ENCODE results near the gene RPL3. TPM values are rescaled to one million over a fixed set of nuclear protein-coding genes. Genes with fewer than 3 reads are reported as not detected.
"Not testable (repeated sequence)": the region's sequence is repeated elsewhere in the genome, so short reads cannot be mapped to it uniquely, and the experiment has no call there.

Gene RPL3
- total RNA-seq, 6 experiments from 2014 or later, result 1,444 to 1,605 (median 1,488) TPM

- Mint-ChIP-seq H3K9me3 (no peaks in the 10 kb centered on the region), H3K4me1 (ENCODE audit: low read depth) (peaks cover 27% of the 10 kb centered on the region), H3K27me3 (ENCODE audit: insufficient read depth) (peaks cover 2% of the 10 kb centered on the region), H3K4me3 (no peak overlapping the region), H3K36me3 (ENCODE audit: low read depth) (no peaks in the 10 kb centered on the region), H3K27ac (no peak overlapping the region)
- TF ChIP-seq CTCF (IDR thresholded peaks at IDR 0.05), result no peak
- no peak for DNase-seq
Observed at GRCh38 chr22:39327995-39328754, 8.8 kb upstream of the RPL3 start.

GRCh38 chr22:39325392-39325932 is 6.0 kb upstream of the RPL3 start:
- TF ChIP-seq CTCF (IDR thresholded peaks at IDR 0.05), result no peak
- peaks cover 17% of the 10 kb centered on the region for H3K4me1 Mint-ChIP-seq (ENCODE audit: low read depth)
- H3K9me3 Mint-ChIP-seq, result no peaks in the 10 kb centered on the region
- H3K27me3 Mint-ChIP-seq (ENCODE audit: insufficient read depth), result peaks cover 2% of the 10 kb centered on the region
- peak overlapping the region; percentile 60 for H3K27ac Mint-ChIP-seq
- peak overlapping the region; percentile 4; the same call in 1 of the 2 replicates for H3K4me3 Mint-ChIP-seq
- H3K36me3 Mint-ChIP-seq (ENCODE audit: low read depth), result no peaks in the 10 kb centered on the region
- DNase-seq, result peak; percentile 46

- Mint-ChIP-seq H3K4me3 (peak overlapping the region; percentile 100), H3K27ac (peak overlapping the region; percentile 100), H3K36me3 (ENCODE audit: low read depth) (peaks cover 38% of the 10 kb centered on the region), H3K9me3 (peaks cover 14% of the 10 kb centered on the region), H3K27me3 (ENCODE audit: insufficient read depth) (peaks cover 28% of the 10 kb centered on the region), H3K4me1 (ENCODE audit: low read depth) (peaks cover 41% of the 10 kb centered on the region)
- peak; percentile 6; the same call in 1 of the 2 replicates for TF ChIP-seq CTCF (IDR thresholded peaks at IDR 0.05)
- DNase-seq, result not testable (repeated sequence)
Observed at GRCh38 chr22:39320616-39321029, 1.2 kb upstream of the RPL3 start.

GRCh38 chr22:39318507-39319283 is 728 bp downstream of the RPL3 start:
- peak overlapping the region; percentile 100 for H3K27ac Mint-ChIP-seq
- no peak for TF ChIP-seq CTCF (IDR thresholded peaks at IDR 0.05)
- H3K9me3 Mint-ChIP-seq, result peaks cover 14% of the 10 kb centered on the region
- no peak for DNase-seq
- H3K36me3 Mint-ChIP-seq (ENCODE audit: low read depth), result peaks cover 54% of the 10 kb centered on the region
- H3K4me1 Mint-ChIP-seq (ENCODE audit: low read depth), result peaks cover 44% of the 10 kb centered on the region
- H3K4me3 Mint-ChIP-seq, result peak overlapping the region; percentile 100
- H3K27me3 Mint-ChIP-seq (ENCODE audit: insufficient read depth), result peaks cover 31% of the 10 kb centered on the region

- TF ChIP-seq CTCF (IDR thresholded peaks at IDR 0.05), result no peak
- Mint-ChIP-seq H3K27me3 (ENCODE audit: insufficient read depth) (peaks cover 37% of the 10 kb centered on the region), H3K9me3 (peaks cover 14% of the 10 kb centered on the region), H3K4me3 (peak overlapping the region; percentile 100), H3K36me3 (ENCODE audit: low read depth) (peaks cover 61% of the 10 kb centered on the region), H3K4me1 (ENCODE audit: low read depth) (peaks cover 52% of the 10 kb centered on the region), H3K27ac (peak overlapping the region; percentile 100)
- peak; percentile 39 for DNase-seq
Observed at GRCh38 chr22:39317775-39318506, 1.5 kb downstream of the RPL3 start.

Measured in HFFc6 (cell line).